ENCODE results near the gene NEDD9. TPM values are rescaled to one million over a fixed set of nuclear protein-coding genes. Genes with fewer than 3 reads are reported as not detected.

Gene NEDD9
- total and polyA plus RNA-seq, 4 donors = 7.5 to 16.8 (median 11.7) TPM

GRCh38 chr6:11226005-11226404 is 6.5 kb downstream of the NEDD9 start:
- H3K9ac ChIP-seq (ENCODE audit: low read depth in 1 of 2, low read length in 2 of 2) = no peak overlapping the region
- H3K4me3 ChIP-seq (ENCODE audit: low read depth in 1 of 3, low read length in 3 of 3) = no peak overlapping the region
- DNase-seq (ENCODE audit: low spot score) = no peak
- TF ChIP-seq NR2F2 (IDR thresholded peaks at IDR 0.05) (peak; percentile 76), CTCF (IDR thresholded peaks at IDR 0.05; ENCODE audit: low read depth, low read length, missing input control) (no peak), HNF4G (IDR thresholded peaks at IDR 0.05) (no peak)
- H3K27me3 ChIP-seq (ENCODE audit: control insufficient read depth in 4 of 4, insufficient read depth in 4 of 4, low read length in 3 of 4) = no peaks in the 10 kb centered on the region
- H3K4me1 ChIP-seq (ENCODE audit: control insufficient read depth in 4 of 4, insufficient read depth in 4 of 4, low read length in 3 of 4) = peaks cover 0 to 3% (median 0%) of the 10 kb centered on the region in 4 donors
- no peaks in the 10 kb centered on the region for H3K36me3 ChIP-seq (ENCODE audit: control insufficient read depth in 4 of 4, insufficient read depth in 3 of 4, low read depth in 1 of 4, low read length in 3 of 4)
- no peaks in the 10 kb centered on the region for H3K9me3 ChIP-seq (ENCODE audit: control insufficient read depth in 4 of 4, low read length in 3 of 4)
- 92% methylated on average over 3 of the region's 3 CpGs for WGBS
- H3K27ac ChIP-seq (ENCODE audit: low read depth in 1 of 2, low read length in 2 of 2) = no peak overlapping the region

GRCh38 chr6:11224966-11225463 is 7.5 kb downstream of the NEDD9 start:
- no peak overlapping the region for H3K27ac ChIP-seq (ENCODE audit: low read depth in 1 of 2, low read length in 2 of 2)
- no peaks in the 10 kb centered on the region for H3K27me3 ChIP-seq (ENCODE audit: control insufficient read depth in 4 of 4, insufficient read depth in 4 of 4, low read length in 3 of 4)
- peak overlapping the region in 1 of 2 donors; percentile 4 for H3K9ac ChIP-seq (ENCODE audit: low read depth in 1 of 2, low read length in 2 of 2)
- 80% methylated on average over 4 of the region's 4 CpGs for WGBS
- no peak for TF ChIP-seq HNF4A (conservative IDR thresholded peaks at IDR 0.05)
- no peak for TF ChIP-seq CTCF (IDR thresholded peaks at IDR 0.05; ENCODE audit: low read depth, low read length, missing input control)
- TF ChIP-seq NR2F2 (IDR thresholded peaks at IDR 0.05) = no peak
- no peak for TF ChIP-seq MAX (IDR thresholded peaks at IDR 0.05)
- TF ChIP-seq REST (IDR thresholded peaks at IDR 0.05) = no peak
- no peak for TF ChIP-seq YY1 (IDR thresholded peaks at IDR 0.05)
- no peak for TF ChIP-seq FOXA2 (IDR thresholded peaks at IDR 0.05)
- no peak for TF ChIP-seq RAD21 (IDR thresholded peaks at IDR 0.05)
- TF ChIP-seq RXRA (IDR thresholded peaks at IDR 0.05) = no peak
- no peak for TF ChIP-seq TAF1 (conservative IDR thresholded peaks at IDR 0.05)
- no peak for TF ChIP-seq SP1 (IDR thresholded peaks at IDR 0.05)
- TF ChIP-seq ATF3 (IDR thresholded peaks at IDR 0.05) = no peak
- TF ChIP-seq JUND (IDR thresholded peaks at IDR 0.05) = no peak
- TF ChIP-seq GABPA (IDR thresholded peaks at IDR 0.05 in 1 of 2, conservative IDR thresholded peaks at IDR 0.05 in 1 of 2) = no peak
- peaks cover 0 to 3% (median 0%) of the 10 kb centered on the region in 4 donors for H3K4me1 ChIP-seq (ENCODE audit: control insufficient read depth in 4 of 4, insufficient read depth in 4 of 4, low read length in 3 of 4)
- H3K4me3 ChIP-seq (ENCODE audit: low read depth in 1 of 3, low read length in 3 of 3) = no peak overlapping the region
- no peaks in the 10 kb centered on the region for H3K36me3 ChIP-seq (ENCODE audit: control insufficient read depth in 4 of 4, insufficient read depth in 3 of 4, low read depth in 1 of 4, low read length in 3 of 4)
- H3K9me3 ChIP-seq (ENCODE audit: control insufficient read depth in 4 of 4, low read length in 3 of 4) = no peaks in the 10 kb centered on the region
- DNase-seq (ENCODE audit: low spot score) = no peak

Data from liver (tissue), 9 donors.